HG03095 (cell line): ENCODE measurements around the gene GPR108.

Experiments
- ATAC-seq: cut with Tn5 transposase; IDR thresholded peaks from one replicate; pipeline ENCODE4 v1.9.1; 2021; ENCODE audit warnings: moderate library complexity; ENCODE audit not compliant: unreplicated experiment

GPR108 gene

GRCh38 chr19:6708346-6708745 is 29.0 kb downstream of the GPR108 start:
- no peak for ATAC-seq

- no peak for ATAC-seq
Observed at GRCh38 chr19:6707658-6708018, 29.7 kb downstream of the GPR108 start.

GRCh38 chr19:6707011-6707657 is 30.2 kb downstream of the GPR108 start:
- no peak for ATAC-seq

- no peak for ATAC-seq
Observed at GRCh38 chr19:6706633-6706958, 30.8 kb downstream of the GPR108 start.

- ATAC-seq = no peak
Observed at GRCh38 chr19:6705931-6706632, 31.3 kb downstream of the GPR108 start.

GRCh38 chr19:6700586-6701316 is 36.6 kb downstream of the GPR108 start:
- ATAC-seq = no peak

- ATAC-seq = no peak
Observed at GRCh38 chr19:6699935-6700334, 37.4 kb downstream of the GPR108 start.

- ATAC-seq = no peak
Observed at GRCh38 chr19:6697291-6697690, 40.1 kb downstream of the GPR108 start.

GRCh38 chr19:6696239-6696820 is 41.0 kb downstream of the GPR108 start:
- no peak for ATAC-seq

GRCh38 chr19:6694147-6694815 is 43.1 kb downstream of the GPR108 start:
- ATAC-seq = no peak

- no peak for ATAC-seq
Observed at GRCh38 chr19:6693681-6694080, 43.7 kb downstream of the GPR108 start.

GRCh38 chr19:6693056-6693471 is 44.3 kb downstream of the GPR108 start:
- ATAC-seq = no peak

GRCh38 chr19:6692027-6692426 is 45.4 kb downstream of the GPR108 start:
- ATAC-seq = no peak

- ATAC-seq = no peak
Observed at GRCh38 chr19:6691342-6691741, 46.0 kb downstream of the GPR108 start.

GRCh38 chr19:6690160-6690885 is 47.1 kb downstream of the GPR108 start:
- ATAC-seq = no peak

- no peak for ATAC-seq
Observed at GRCh38 chr19:6687114-6687513, 50.3 kb downstream of the GPR108 start.

GRCh38 chr19:6686628-6686975 is 50.8 kb downstream of the GPR108 start:
- ATAC-seq = no peak

GRCh38 chr19:6685962-6686627 is 51.3 kb downstream of the GPR108 start:
- no peak for ATAC-seq

- ATAC-seq = no peak
Observed at GRCh38 chr19:6685482-6685881, 51.9 kb downstream of the GPR108 start.

- ATAC-seq = no peak
Observed at GRCh38 chr19:6683971-6684370, 53.4 kb downstream of the GPR108 start.
